NB4 (cell line): ENCODE measurements around the gene SYNE3.
A peak's percentile ranks its signal among the peaks of the same experiment; 100 is the strongest.

Experiments used
- CTCF ChIP-seq: IDR thresholded peaks from one replicate; pipeline ENCODE4 v1.5.1; 2012; ENCODE audit warnings: low read depth, low read length
- MAX ChIP-seq: IDR thresholded peaks from 2 replicates; pipeline ENCODE4 v1.6.1; 2011; ENCODE audit warnings: low read depth, low read length
- MYC ChIP-seq: IDR thresholded peaks from 2 replicates; pipeline ENCODE4 v1.6.1; 2011; ENCODE audit warnings: low read depth, low read length
- POLR2A ChIP-seq: IDR thresholded peaks from 2 replicates; pipeline ENCODE4 v1.6.1; 2011; ENCODE audit warnings: mild to moderate bottlenecking; ENCODE audit not compliant: insufficient read length; ENCODE audit errors: extremely low read depth

GRCh38 chr14:95527387-95528002 lies 11.0 kb upstream of the SYNE3 start:
- TF ChIP-seq CTCF (peak; percentile 63), POLR2A (no peak), MAX (no peak), MYC (no peak)
